ENCODE measurements around the gene LAMC1.

DNA sequence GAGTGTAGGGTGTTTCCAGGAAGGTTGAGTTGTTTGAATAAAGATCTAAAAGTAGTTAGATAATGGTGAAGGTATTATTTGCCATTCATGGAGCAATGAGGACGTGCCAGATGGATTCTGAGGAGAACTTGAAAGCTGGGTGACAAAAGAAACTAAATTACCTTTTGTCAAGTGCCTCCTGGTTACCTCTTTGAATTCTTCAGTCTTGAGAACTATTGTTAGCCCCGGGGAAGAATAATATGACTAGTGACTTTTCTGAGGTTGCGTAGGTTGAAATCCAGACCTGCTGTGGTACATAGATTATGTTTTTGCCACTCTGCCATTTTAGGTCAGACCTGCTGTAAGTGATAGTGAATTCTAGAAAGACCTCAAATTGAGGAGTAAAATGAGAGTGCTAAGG is 11.5 kb downstream of the LAMC1 start:
- TF ChIP-seq, protein P1, sequence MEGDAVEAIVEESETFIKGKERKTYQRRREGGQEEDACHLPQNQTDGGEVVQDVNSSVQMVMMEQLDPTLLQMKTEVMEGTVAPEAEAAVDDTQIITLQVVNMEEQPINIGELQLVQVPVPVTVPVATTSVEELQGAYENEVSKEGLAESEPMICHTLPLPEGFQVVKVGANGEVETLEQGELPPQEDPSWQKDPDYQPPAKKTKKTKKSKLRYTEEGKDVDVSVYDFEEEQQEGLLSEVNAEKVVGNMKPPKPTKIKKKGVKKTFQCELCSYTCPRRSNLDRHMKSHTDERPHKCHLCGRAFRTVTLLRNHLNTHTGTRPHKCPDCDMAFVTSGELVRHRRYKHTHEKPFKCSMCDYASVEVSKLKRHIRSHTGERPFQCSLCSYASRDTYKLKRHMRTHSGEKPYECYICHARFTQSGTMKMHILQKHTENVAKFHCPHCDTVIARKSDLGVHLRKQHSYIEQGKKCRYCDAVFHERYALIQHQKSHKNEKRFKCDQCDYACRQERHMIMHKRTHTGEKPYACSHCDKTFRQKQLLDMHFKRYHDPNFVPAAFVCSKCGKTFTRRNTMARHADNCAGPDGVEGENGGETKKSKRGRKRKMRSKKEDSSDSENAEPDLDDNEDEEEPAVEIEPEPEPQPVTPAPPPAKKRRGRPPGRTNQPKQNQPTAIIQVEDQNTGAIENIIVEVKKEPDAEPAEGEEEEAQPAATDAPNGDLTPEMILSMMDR (conservative IDR thresholded peaks at IDR 0.05 in 1 of 2, IDR thresholded peaks at IDR 0.05 in 1 of 2; ENCODE audit: extremely low read depth in 1 of 2, insufficient read depth in 1 of 2, low read depth in 1 of 2, low read length in 2 of 2), result no peak
- TF ChIP-seq EZH2 (IDR thresholded peaks at IDR 0.05; ENCODE audit: borderline replicate concordance, low read length), result no peak
